ENCODE measurements around the gene OR4A5.
"Not testable (repeated sequence)": the region's sequence is repeated elsewhere in the genome, so short reads cannot be mapped to it uniquely, and the experiment has no call there.

The OR4A5 gene

GRCh38 chr11:54706532-54706931 is at the start of gene OR4A5:
Gene OR4A5 (plus strand): TSS chr11:54706832. CDS start chr11:54706885, 53 bp downstream.
- not testable (repeated sequence) for DNase-seq

GRCh38 chr11:54720094-54720493 is 13.5 kb downstream of the OR4A5 start:
- not testable (repeated sequence) for DNase-seq
